WERI-Rb-1 (cell line): ENCODE data around the gene AGBL5.

Experiments used
- DNase-seq: peaks from one replicate; pipeline ENCODE4 v3.0.0-alpha.2; 2020
- H3K27ac ChIP-seq: fragments of 250-450 bp; sonication (Bioruptor Pico); 2 replicates; pipeline ENCODE4 v1.5.1; 2020; ENCODE audit warnings: mild to moderate bottlenecking, moderate library complexity
- H3K27me3 ChIP-seq: fragments of 250-450 bp; sonication (Bioruptor Pico); 2 replicates; pipeline ENCODE4 v1.5.1; 2021; ENCODE audit warnings: mild to moderate bottlenecking, low read depth, moderate library complexity; ENCODE audit not compliant: insufficient read depth, severe bottlenecking
- H3K36me3 ChIP-seq: fragments of 250-450 bp; sonication (Bioruptor Pico); 2 replicates; pipeline ENCODE4 v1.5.1; 2020; ENCODE audit warnings: mild to moderate bottlenecking, moderate library complexity
- H3K4me3 ChIP-seq: 2 replicates; pipeline ENCODE4 v1.5.1; 2011; ENCODE audit warnings: low read depth, mild to moderate bottlenecking, control low read depth, low read length
- H3K9me3 ChIP-seq: fragments of 250-450 bp; sonication (Bioruptor Pico); 2 replicates; pipeline ENCODE4 v1.5.1; 2021; ENCODE audit warnings: mild to moderate bottlenecking, moderate library complexity; ENCODE audit not compliant: severe bottlenecking
- CTCF ChIP-seq: IDR thresholded peaks from 2 replicates; pipeline ENCODE4 v1.5.1; 2011; ENCODE audit warnings: low read depth, mild to moderate bottlenecking, control low read depth, inconsistent platforms, low read length

The AGBL5 gene

GRCh38 chr2:27082773-27083409 is 31.4 kb downstream of the AGBL5 start:
- H3K4me3 ChIP-seq = no peak overlapping the region
- no peak for DNase-seq
- H3K9me3 ChIP-seq = no peaks in the 10 kb centered on the region
- no peaks in the 10 kb centered on the region for H3K36me3 ChIP-seq
- no peak overlapping the region for H3K27ac ChIP-seq
- no peak for TF ChIP-seq CTCF
- H3K27me3 ChIP-seq = no peaks in the 10 kb centered on the region

GRCh38 chr2:27083410-27084296 is 32.2 kb downstream of the AGBL5 start:
- H3K36me3 ChIP-seq = no peaks in the 10 kb centered on the region
- H3K27ac ChIP-seq = no peak overlapping the region
- no peak for TF ChIP-seq CTCF
- no peaks in the 10 kb centered on the region for H3K27me3 ChIP-seq
- no peak for DNase-seq
- no peaks in the 10 kb centered on the region for H3K9me3 ChIP-seq
- no peak overlapping the region for H3K4me3 ChIP-seq

- DNase-seq = no peak
- no peak overlapping the region for H3K4me3 ChIP-seq
- H3K36me3 ChIP-seq = no peaks in the 10 kb centered on the region
- no peaks in the 10 kb centered on the region for H3K9me3 ChIP-seq
- H3K27me3 ChIP-seq = no peaks in the 10 kb centered on the region
- no peak for TF ChIP-seq CTCF
- H3K27ac ChIP-seq = no peak overlapping the region
These were observed 33.0 kb downstream of the AGBL5 start for GRCh38 chr2:27084297-27085061.

- Histone ChIP-seq H3K4me3 (peak overlapping the region; percentile 74), H3K9me3 (no peaks in the 10 kb centered on the region), H3K27ac (no peak overlapping the region; the same call in 1 of the 2 replicates), H3K36me3 (no peaks in the 10 kb centered on the region), H3K27me3 (no peaks in the 10 kb centered on the region)
- TF ChIP-seq CTCF = no peak
- DNase-seq = no peak
These were observed 33.7 kb downstream of the AGBL5 start for GRCh38 chr2:27085062-27085672.

GRCh38 chr2:27085673-27086089 is 34.2 kb downstream of the AGBL5 start:
- Histone ChIP-seq H3K27ac (peak overlapping the region; percentile 74), H3K9me3 (no peaks in the 10 kb centered on the region), H3K36me3 (no peaks in the 10 kb centered on the region), H3K27me3 (no peaks in the 10 kb centered on the region), H3K4me3 (peak overlapping the region; percentile 74)
- TF ChIP-seq CTCF = peak; percentile 88
- peak; percentile 88 for DNase-seq
